Glutamatergic neuron (in vitro differentiated cells): ENCODE results near the gene GLDN. TPM values are rescaled to one million over a fixed set of nuclear protein-coding genes. Genes with fewer than 3 reads are reported as not detected.

Experiments used
- DNase-seq: peaks from one replicate; pipeline ENCODE4 v3.0.0; 2022
- H3K27ac Mint-ChIP-seq: one replicate; pipeline ENCODE4 v1.8.0; 2020; ENCODE audit warnings: mild to moderate bottlenecking, mixed read lengths, inconsistent platforms; ENCODE audit not compliant: unreplicated experiment
- H3K27me3 Mint-ChIP-seq: one replicate; pipeline ENCODE4 v1.8.0; 2020; ENCODE audit warnings: mild to moderate bottlenecking, moderate library complexity, mixed read lengths, inconsistent platforms; ENCODE audit not compliant: unreplicated experiment
- H3K36me3 Mint-ChIP-seq: one replicate; pipeline ENCODE4 v1.8.0; 2020; ENCODE audit warnings: mild to moderate bottlenecking, mixed read lengths, inconsistent platforms; ENCODE audit not compliant: unreplicated experiment
- H3K4me1 Mint-ChIP-seq: one replicate; pipeline ENCODE4 v1.8.0; 2020; ENCODE audit warnings: mild to moderate bottlenecking, low read depth, mixed read lengths, inconsistent platforms; ENCODE audit not compliant: unreplicated experiment
- H3K4me3 Mint-ChIP-seq: one replicate; pipeline ENCODE4 v1.8.0; 2020; ENCODE audit warnings: mild to moderate bottlenecking, mixed read lengths, inconsistent platforms; ENCODE audit not compliant: unreplicated experiment
- H3K9me3 Mint-ChIP-seq: one replicate; pipeline ENCODE4 v1.8.0; 2020; ENCODE audit warnings: mild to moderate bottlenecking, moderate library complexity, mixed read lengths, inconsistent platforms; ENCODE audit not compliant: unreplicated experiment
- long read RNA-seq: library from polyadenylated mRNA; unstranded; transcript quantifications from one replicate; pipeline ENCODE4 v2.0.0, GENCODE V29; 2020; ENCODE audit not compliant: unreplicated experiment
- total RNA-seq: library from RNA; stranded (reverse); fragmentation: NEBNext Ultra II Directional; extraction: Animal tissue kit (Norgen Biotek cat#: 25700); gene quantifications from one replicate; pipeline ENCODE4 v1.2.1, GENCODE V29; 2021; ENCODE audit not compliant: unreplicated experiment
- TF ChIP-seq, protein P1 (sequence below): fragments of 200-600 bp; sonication (generic); IDR thresholded peaks from one replicate; pipeline ENCODE4 v1.5.0; 2021; ENCODE audit not compliant: partially characterized antibody, unreplicated experiment

The GLDN gene
- total RNA-seq, result 0.56 TPM
- long read RNA-seq, result 0 reads

DNA sequence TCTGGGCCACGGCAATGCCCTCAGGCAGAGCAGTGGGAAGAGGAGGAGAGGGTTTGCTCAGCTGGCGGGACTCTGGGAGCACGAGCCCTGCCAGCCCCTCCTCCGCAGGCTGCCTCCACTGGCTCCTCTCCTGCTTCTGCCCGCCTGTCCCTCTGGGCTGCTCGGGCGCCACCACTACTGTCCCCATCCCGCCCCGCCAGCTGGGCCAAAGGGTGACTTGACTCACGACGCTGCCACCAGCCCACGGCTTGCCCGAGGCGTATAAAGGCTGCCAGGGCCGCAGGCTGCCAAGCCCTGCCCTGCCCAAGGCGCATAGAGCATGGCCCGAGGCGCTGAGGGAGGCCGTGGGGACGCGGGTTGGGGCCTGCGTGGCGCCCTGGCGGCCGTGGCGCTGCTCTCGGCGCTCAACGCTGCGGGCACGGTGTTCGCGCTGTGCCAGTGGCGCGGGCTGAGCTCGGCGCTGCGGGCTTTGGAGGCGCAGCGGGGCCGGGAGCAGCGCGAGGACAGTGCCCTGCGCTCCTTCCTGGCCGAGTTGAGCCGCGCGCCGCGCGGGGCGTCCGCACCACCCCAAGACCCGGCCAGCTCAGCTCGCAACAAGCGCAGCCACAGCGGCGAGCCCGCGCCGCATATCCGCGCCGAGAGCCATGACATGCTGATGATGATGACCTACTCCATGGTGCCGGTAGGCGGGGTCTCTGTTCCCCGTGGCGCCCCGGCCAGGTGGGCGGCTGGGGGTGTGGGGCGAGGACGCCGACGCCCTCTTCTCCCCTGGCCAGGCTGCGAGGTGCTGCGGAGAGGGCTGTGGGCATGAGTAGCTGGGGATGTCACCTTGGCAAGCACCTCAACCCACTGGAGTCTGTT, at the start of gene GLDN:
Gene GLDN, plus strand, starts transcription at position 290 of the 861 bp plus-strand sequence. Its CDS starts 30 bp downstream, at position 320.
- H3K9me3 Mint-ChIP-seq, result peaks cover 1% of the 10 kb centered on the region
- DNase-seq, result peak; percentile 45
- TF ChIP-seq, protein P1, sequence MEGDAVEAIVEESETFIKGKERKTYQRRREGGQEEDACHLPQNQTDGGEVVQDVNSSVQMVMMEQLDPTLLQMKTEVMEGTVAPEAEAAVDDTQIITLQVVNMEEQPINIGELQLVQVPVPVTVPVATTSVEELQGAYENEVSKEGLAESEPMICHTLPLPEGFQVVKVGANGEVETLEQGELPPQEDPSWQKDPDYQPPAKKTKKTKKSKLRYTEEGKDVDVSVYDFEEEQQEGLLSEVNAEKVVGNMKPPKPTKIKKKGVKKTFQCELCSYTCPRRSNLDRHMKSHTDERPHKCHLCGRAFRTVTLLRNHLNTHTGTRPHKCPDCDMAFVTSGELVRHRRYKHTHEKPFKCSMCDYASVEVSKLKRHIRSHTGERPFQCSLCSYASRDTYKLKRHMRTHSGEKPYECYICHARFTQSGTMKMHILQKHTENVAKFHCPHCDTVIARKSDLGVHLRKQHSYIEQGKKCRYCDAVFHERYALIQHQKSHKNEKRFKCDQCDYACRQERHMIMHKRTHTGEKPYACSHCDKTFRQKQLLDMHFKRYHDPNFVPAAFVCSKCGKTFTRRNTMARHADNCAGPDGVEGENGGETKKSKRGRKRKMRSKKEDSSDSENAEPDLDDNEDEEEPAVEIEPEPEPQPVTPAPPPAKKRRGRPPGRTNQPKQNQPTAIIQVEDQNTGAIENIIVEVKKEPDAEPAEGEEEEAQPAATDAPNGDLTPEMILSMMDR, result no peak
- H3K4me3 Mint-ChIP-seq, result peak within 1 kb of the TSS; percentile 75
- H3K4me1 Mint-ChIP-seq, result peaks cover 18% of the 10 kb centered on the region
- peaks cover 1% of the 10 kb centered on the region for H3K27me3 Mint-ChIP-seq
- no peak within 1 kb of the TSS for H3K27ac Mint-ChIP-seq
- peaks cover 10% of the 10 kb centered on the region for H3K36me3 Mint-ChIP-seq

DNA sequence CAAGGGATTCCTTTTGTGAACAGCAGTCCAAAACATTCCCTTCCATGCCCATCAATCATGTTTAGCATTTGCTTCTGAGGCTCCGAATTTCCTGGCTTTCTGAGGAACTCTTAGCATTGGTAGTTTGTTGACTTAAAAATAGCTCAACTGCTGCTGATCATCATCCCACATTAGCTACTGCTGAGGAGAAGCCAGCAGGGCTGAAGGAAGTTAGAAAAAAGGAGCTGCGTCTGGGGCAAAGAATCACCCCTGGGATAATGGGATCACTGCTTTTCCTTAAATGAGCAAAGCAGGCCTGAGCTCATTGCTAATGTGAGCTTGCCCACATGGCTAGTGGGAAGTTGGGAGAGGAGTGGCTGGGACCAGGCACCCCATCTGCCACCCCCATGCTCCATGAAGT, 42.8 kb upstream of the GLDN start:
- H3K27me3 Mint-ChIP-seq, result peaks cover 8% of the 10 kb centered on the region
- H3K4me3 Mint-ChIP-seq, result no peak overlapping the region
- H3K36me3 Mint-ChIP-seq, result peaks cover 5% of the 10 kb centered on the region
- H3K27ac Mint-ChIP-seq, result peak overlapping the region; percentile 76
- H3K9me3 Mint-ChIP-seq, result peaks cover 6% of the 10 kb centered on the region
- TF ChIP-seq, protein P1, result no peak
- H3K4me1 Mint-ChIP-seq, result peaks cover 22% of the 10 kb centered on the region
- DNase-seq, result no peak

GRCh38 chr15:51299187-51300015, 42.1 kb upstream of the GLDN start:
- peaks cover 5% of the 10 kb centered on the region for H3K36me3 Mint-ChIP-seq
- peaks cover 6% of the 10 kb centered on the region for H3K9me3 Mint-ChIP-seq
- H3K4me1 Mint-ChIP-seq, result peaks cover 24% of the 10 kb centered on the region
- H3K27ac Mint-ChIP-seq, result peak overlapping the region; percentile 76
- no peak for DNase-seq
- no peak overlapping the region for H3K4me3 Mint-ChIP-seq
- TF ChIP-seq, protein P1, result no peak
- H3K27me3 Mint-ChIP-seq, result peaks cover 10% of the 10 kb centered on the region

DNA sequence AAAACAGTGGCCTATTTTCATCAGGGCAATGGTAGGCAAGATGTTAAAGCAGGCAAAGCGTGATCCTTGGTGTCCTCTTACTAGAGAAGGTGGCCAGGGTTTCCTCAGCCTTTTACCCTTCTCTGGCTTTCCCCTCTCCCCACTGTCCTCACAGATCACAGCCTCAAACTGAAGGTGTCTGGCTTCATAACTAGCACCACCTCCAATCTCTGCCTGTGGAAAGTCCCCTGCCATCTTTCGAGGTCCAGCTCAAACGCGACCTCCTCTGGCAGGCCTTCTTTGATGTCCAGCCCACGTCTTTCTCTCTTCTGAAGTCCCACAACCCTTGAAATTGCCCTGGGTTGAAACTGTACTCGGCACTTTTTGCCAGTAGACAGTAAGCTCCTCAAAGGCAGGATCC, 39.0 kb upstream of the GLDN start:
- no peak for DNase-seq
- peaks cover 10% of the 10 kb centered on the region for H3K27me3 Mint-ChIP-seq

More for the DNA sequence above, 39.0 kb upstream of the GLDN start:
- peak overlapping the region; percentile 67 for H3K4me3 Mint-ChIP-seq
- TF ChIP-seq, protein P1, result no peak
- H3K36me3 Mint-ChIP-seq, result no peaks in the 10 kb centered on the region
- no peak overlapping the region for H3K27ac Mint-ChIP-seq
- H3K9me3 Mint-ChIP-seq, result peaks cover 3% of the 10 kb centered on the region
- H3K4me1 Mint-ChIP-seq, result peaks cover 22% of the 10 kb centered on the region
